Psoas muscle (tissue), 8 donors: ENCODE measurements around the gene WDR38. TPM values are rescaled to one million over a fixed set of nuclear protein-coding genes. Genes with fewer than 3 reads are reported as not detected.

Experiments used
- ATAC-seq, 4 donors: fragments of 200-7000 bp; cut with Tn5 transposase; one replicate each; pipeline ENCODE4 v1.9.1; 2020; ENCODE audit warnings: moderate library complexity in 3 of 4, mild to moderate bottlenecking in 2 of 4
- DNase-seq, 2 donors: peaks; one replicate each; pipeline ENCODE4 v3.0.0-alpha.2; 2020
- H3K27ac ChIP-seq: fragments of 200-600 bp; one replicate; pipeline ENCODE4 v1.8.0; 2022
- H3K27me3 ChIP-seq, 3 donors: fragments of 200-600 bp in 1 of 3; one replicate each; pipeline versions ENCODE4 v1.6.1 to v1.8.0; 2013 to 2022; ENCODE audit warnings: low read length in 2 of 3, mild to moderate bottlenecking in 2 of 3, moderate library complexity in 1 of 3; ENCODE audit not compliant: insufficient read depth in 3 of 3
- H3K36me3 ChIP-seq, 2 donors: fragments of 200-600 bp in 1 of 2; one replicate each; pipeline versions ENCODE4 v1.6.1 to v1.8.0; 2013 to 2022; ENCODE audit warnings: low read depth in 1 of 2, mild to moderate bottlenecking in 1 of 2, moderate library complexity in 1 of 2; ENCODE audit not compliant: insufficient read depth in 1 of 2
- H3K4me1 ChIP-seq: fragments of 200-600 bp; one replicate; pipeline ENCODE4 v1.8.0; 2022
- H3K4me3 ChIP-seq: fragments of 200-600 bp; one replicate; pipeline ENCODE4 v1.8.0; 2022; ENCODE audit warnings: mild to moderate bottlenecking
- H3K9me3 ChIP-seq: fragments of 200-600 bp; one replicate; pipeline ENCODE4 v1.8.0; 2022
- CTCF ChIP-seq: fragments of 200-600 bp; IDR thresholded peaks from one replicate; pipeline ENCODE4 v1.8.0; 2022; ENCODE audit warnings: antibody characterized with exemption
- WGBS, 3 donors: extraction: QIAGEN DNeasy Blood & Tissue Kit; methylation state at CpG; one replicate each; pipeline versions ENCODE4 v1.1.6 to v1.1.7; 2013; 5-methylcytosine and 5-hydroxymethylcytosine counted together
- intact Hi-C, 2 donors: fragments of 100-400 bp; cut with DNase I; formaldehyde crosslinking; loops; one replicate each; pipeline versions ENCODE4 v1.11.0 to v1.14.2; 2022
- polyA plus RNA-seq, 3 donors: library from polyadenylated mRNA; stranded (reverse); fragments of 200-250 nt; gene quantifications; one replicate each; pipeline ENCODE4 v1.2.3, GENCODE V29; 2013
- total RNA-seq, 4 donors: library from RNA; stranded (reverse); fragmentation: NEBNext Ultra II Directional in 2 of 4; extraction: Animal tissue kit (Norgen Biotek cat#: 25700) in 2 of 4; gene quantifications; one replicate each; pipeline versions ENCODE4 v1.2.1 to v1.2.4, GENCODE V29; 2021 to 2023
- donor health status: healthy with polysubstance abuse.
- donor health status: DM: no; HTN: no; CAD: no; lungs with moderate emphysema.
- donor health status: Bipolar disorder and iron deficiency.
- donor health status: healthy.
- donor health status: DM: yes; HTN: yes; CAD: no.
- donor health status: DM: no; HTN: no; CAD: no.
- donor health status: DM: no; HTN: no; CAD: no.
- donor health status: DM: yes; HTN: yes; CAD: no.

Gene WDR38
- total and polyA plus RNA-seq, 7 donors: 0.05 TPM; not detected in 6

GRCh38 chr9:124878518-124878917 lies 25.3 kb downstream of the WDR38 start:
- H3K36me3 ChIP-seq: peaks cover 4 to 95% of the 10 kb centered on the region in 2 donors
- H3K27me3 ChIP-seq: no peaks in the 10 kb centered on the region
- no peak for TF ChIP-seq CTCF
- 81 to 92% (median 84%) methylated on average over 6 of the region's 6 CpGs for WGBS, 3 donors
- no peak overlapping the region for H3K4me3 ChIP-seq
- no peak overlapping the region for H3K27ac ChIP-seq
- DNase-seq (no peak), ATAC-seq (no peak)
- H3K4me1 ChIP-seq: peaks cover 8% of the 10 kb centered on the region
- H3K9me3 ChIP-seq: no peaks in the 10 kb centered on the region
- intact Hi-C loops: loop anchor here in 1 of 2 donors (5.0 kb wide), 1 partner anchor 54 kb away; no protein-coding TSS in a partner anchor

GRCh38 chr9:124879226-124879625 lies 26.0 kb downstream of the WDR38 start:
- Histone ChIP-seq H3K36me3 (peaks cover 4 to 91% of the 10 kb centered on the region in 2 donors), H3K27me3 (no peaks in the 10 kb centered on the region), H3K4me3 (no peak overlapping the region), H3K9me3 (no peaks in the 10 kb centered on the region), H3K27ac (no peak overlapping the region), H3K4me1 (peaks cover under 1% of the 10 kb centered on the region)
- no peak for TF ChIP-seq CTCF
- DNase-seq (no peak), ATAC-seq (no peak)
- WGBS, 3 donors: 51 to 70% (median 58%) methylated on average over 10 of the region's 10 CpGs
- intact Hi-C loops: loop anchor here in 1 of 2 donors (5.0 kb wide), 1 partner anchor 53 kb away; no protein-coding TSS in a partner anchor

GRCh38 chr9:124880501-124880900 lies 27.2 kb downstream of the WDR38 start:
- H3K4me1 ChIP-seq: no peaks in the 10 kb centered on the region
- WGBS, 3 donors: 63 to 69% (median 68%) methylated on average over 9 of the region's 9 CpGs
- no peaks in the 10 kb centered on the region for H3K9me3 ChIP-seq
- intact Hi-C loops: no loop called here
- H3K27ac ChIP-seq: no peak overlapping the region
- DNase-seq: no peak
- no peaks in the 10 kb centered on the region for H3K27me3 ChIP-seq
- H3K36me3 ChIP-seq: peaks cover 4 to 91% of the 10 kb centered on the region in 2 donors
- no peak for TF ChIP-seq CTCF
- no peak for ATAC-seq
- H3K4me3 ChIP-seq: no peak overlapping the region

- Histone ChIP-seq H3K9me3 (no peaks in the 10 kb centered on the region), H3K27me3 (no peaks in the 10 kb centered on the region), H3K4me1 (no peaks in the 10 kb centered on the region), H3K4me3 (no peak overlapping the region), H3K36me3 (peaks cover 0 to 91% of the 10 kb centered on the region in 2 donors), H3K27ac (no peak overlapping the region)
- no peak for TF ChIP-seq CTCF
- DNase-seq (no peak), ATAC-seq (no peak)
- intact Hi-C loops: no loop called here
- WGBS, 3 donors: 90 to 91% (median 90%) methylated on average over 16 of the region's 16 CpGs
These were observed 28.0 kb downstream of the WDR38 start for GRCh38 chr9:124881138-124881743.

- H3K27me3 ChIP-seq: no peaks in the 10 kb centered on the region
- H3K4me1 ChIP-seq: no peaks in the 10 kb centered on the region
- H3K4me3 ChIP-seq: no peak overlapping the region
- no peaks in the 10 kb centered on the region for H3K9me3 ChIP-seq
- TF ChIP-seq CTCF: no peak
- no peak for DNase-seq
- intact Hi-C loops: no loop called here
- H3K36me3 ChIP-seq: peaks cover 0 to 91% of the 10 kb centered on the region in 2 donors
- ATAC-seq: no peak
- WGBS, 3 donors: 66 to 72% (median 71%) methylated on average over 13 of the region's 13 CpGs
- H3K27ac ChIP-seq: no peak overlapping the region
These were observed 29.0 kb downstream of the WDR38 start for GRCh38 chr9:124882231-124882630.
